Measurements from ENCODE around the gene ROS1.

DNA sequence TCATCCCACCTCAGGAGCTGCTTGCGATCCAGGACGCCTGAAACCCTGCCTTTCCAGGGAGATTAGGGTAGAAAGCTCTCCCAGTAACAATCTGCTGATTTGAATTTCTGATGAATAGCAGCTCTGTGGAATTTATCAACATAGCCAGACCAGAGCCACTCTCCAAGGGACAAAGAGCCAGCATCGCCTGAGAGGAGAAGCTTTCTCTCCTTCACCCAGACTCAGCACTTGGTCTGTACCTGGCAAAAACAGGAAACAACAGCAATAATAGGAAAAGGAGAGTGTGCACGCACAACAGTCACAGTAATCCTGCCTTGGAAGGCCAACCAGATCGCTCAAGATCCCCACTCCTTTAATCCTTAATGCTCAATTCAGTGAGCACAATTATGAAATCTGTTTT lies 22.3 kb upstream of the ROS1 start:
- TF ChIP-seq, protein P1, sequence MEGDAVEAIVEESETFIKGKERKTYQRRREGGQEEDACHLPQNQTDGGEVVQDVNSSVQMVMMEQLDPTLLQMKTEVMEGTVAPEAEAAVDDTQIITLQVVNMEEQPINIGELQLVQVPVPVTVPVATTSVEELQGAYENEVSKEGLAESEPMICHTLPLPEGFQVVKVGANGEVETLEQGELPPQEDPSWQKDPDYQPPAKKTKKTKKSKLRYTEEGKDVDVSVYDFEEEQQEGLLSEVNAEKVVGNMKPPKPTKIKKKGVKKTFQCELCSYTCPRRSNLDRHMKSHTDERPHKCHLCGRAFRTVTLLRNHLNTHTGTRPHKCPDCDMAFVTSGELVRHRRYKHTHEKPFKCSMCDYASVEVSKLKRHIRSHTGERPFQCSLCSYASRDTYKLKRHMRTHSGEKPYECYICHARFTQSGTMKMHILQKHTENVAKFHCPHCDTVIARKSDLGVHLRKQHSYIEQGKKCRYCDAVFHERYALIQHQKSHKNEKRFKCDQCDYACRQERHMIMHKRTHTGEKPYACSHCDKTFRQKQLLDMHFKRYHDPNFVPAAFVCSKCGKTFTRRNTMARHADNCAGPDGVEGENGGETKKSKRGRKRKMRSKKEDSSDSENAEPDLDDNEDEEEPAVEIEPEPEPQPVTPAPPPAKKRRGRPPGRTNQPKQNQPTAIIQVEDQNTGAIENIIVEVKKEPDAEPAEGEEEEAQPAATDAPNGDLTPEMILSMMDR (IDR thresholded peaks at IDR 0.05) = no peak
- no peak for TF ChIP-seq POLR2A (IDR thresholded peaks at IDR 0.05)
